ENCODE measurements around the gene SLC41A3. TPM values are rescaled to one million over a fixed set of nuclear protein-coding genes. Genes with fewer than 3 reads are reported as not detected.

SLC41A3 gene
- total RNA-seq, 1 donor from 2014 or later: 31.6 TPM

- H2AFZ ChIP-seq (ENCODE audit: low read depth, low read length): no peak overlapping the region
These were observed 23.4 kb upstream of the SLC41A3 start for GRCh38 chr3:126107203-126107939.

GRCh38 chr3:126106336-126107202 is 22.6 kb upstream of the SLC41A3 start:
- TF ChIP-seq CTCF (IDR thresholded peaks at IDR 0.05; ENCODE audit: insufficient read depth, low read depth, low read length): no peak
- no peak for TF ChIP-seq EZH2 (IDR thresholded peaks at IDR 0.05; ENCODE audit: insufficient read depth, low read length)
- no peaks in the 10 kb centered on the region for H3K36me3 Mint-ChIP-seq (ENCODE audit: low read depth, unreplicated experiment)

More at GRCh38 chr3:126107203-126107939, 23.4 kb upstream of the SLC41A3 start:
- H3K36me3 Mint-ChIP-seq (ENCODE audit: low read depth, unreplicated experiment): no peaks in the 10 kb centered on the region
- FAIRE-seq: no peak
- Histone ChIP-seq H4K20me1 (ENCODE audit: insufficient read depth, low read length) (no peaks in the 10 kb centered on the region), H3K4me2 (ENCODE audit: low read length) (no peak overlapping the region), H3K27ac (ENCODE audit: low read depth, low read length) (no peak overlapping the region), H3K9ac (ENCODE audit: low read length) (no peak overlapping the region), H3K4me3 (ENCODE audit: insufficient read depth, low read depth, low read length) (no peak overlapping the region), H3K79me2 (ENCODE audit: insufficient read depth, low read length) (no peaks in the 10 kb centered on the region), H3K27me3 (ENCODE audit: insufficient read depth, low read length) (no peaks in the 10 kb centered on the region), H3K4me1 (ENCODE audit: insufficient read depth, low read length) (no peaks in the 10 kb centered on the region), H3K36me3 (ENCODE audit: insufficient read depth, low read length) (no peaks in the 10 kb centered on the region), H3K9me3 (ENCODE audit: insufficient read depth, low read depth, low read length) (no peaks in the 10 kb centered on the region)
- TF ChIP-seq CTCF (IDR thresholded peaks at IDR 0.05; ENCODE audit: insufficient read depth, low read depth, low read length) (no peak), EZH2 (IDR thresholded peaks at IDR 0.05; ENCODE audit: insufficient read depth, low read length) (no peak)
- H3K27ac Mint-ChIP-seq (ENCODE audit: unreplicated experiment): no peak overlapping the region
- peaks cover 4% of the 10 kb centered on the region for H3K9me3 Mint-ChIP-seq (ENCODE audit: unreplicated experiment)
- no peaks in the 10 kb centered on the region for H3K4me1 Mint-ChIP-seq (ENCODE audit: low read depth, unreplicated experiment)
- DNase-seq (ENCODE audit: low read depth): no peak
- peaks cover 24% of the 10 kb centered on the region for H3K27me3 Mint-ChIP-seq (ENCODE audit: low read depth, unreplicated experiment)
- no peak overlapping the region for H3K4me3 Mint-ChIP-seq (ENCODE audit: unreplicated experiment)

More at GRCh38 chr3:126106336-126107202, 22.6 kb upstream of the SLC41A3 start:
- Histone ChIP-seq H3K4me3 (ENCODE audit: insufficient read depth, low read depth, low read length) (no peak overlapping the region), H2AFZ (ENCODE audit: low read depth, low read length) (no peak overlapping the region), H3K27ac (ENCODE audit: low read depth, low read length) (no peak overlapping the region), H4K20me1 (ENCODE audit: insufficient read depth, low read length) (no peaks in the 10 kb centered on the region), H3K27me3 (ENCODE audit: insufficient read depth, low read length) (no peaks in the 10 kb centered on the region), H3K79me2 (ENCODE audit: insufficient read depth, low read length) (no peaks in the 10 kb centered on the region), H3K36me3 (ENCODE audit: insufficient read depth, low read length) (no peaks in the 10 kb centered on the region), H3K9ac (ENCODE audit: low read length) (no peak overlapping the region), H3K4me1 (ENCODE audit: insufficient read depth, low read length) (no peaks in the 10 kb centered on the region), H3K4me2 (ENCODE audit: low read length) (no peak overlapping the region), H3K9me3 (ENCODE audit: insufficient read depth, low read depth, low read length) (no peaks in the 10 kb centered on the region)
- peaks cover 25% of the 10 kb centered on the region for H3K27me3 Mint-ChIP-seq (ENCODE audit: low read depth, unreplicated experiment)
- peaks cover 4% of the 10 kb centered on the region for H3K9me3 Mint-ChIP-seq (ENCODE audit: unreplicated experiment)
- H3K4me1 Mint-ChIP-seq (ENCODE audit: low read depth, unreplicated experiment): no peaks in the 10 kb centered on the region
- no peak overlapping the region for H3K27ac Mint-ChIP-seq (ENCODE audit: unreplicated experiment)
- H3K4me3 Mint-ChIP-seq (ENCODE audit: unreplicated experiment): no peak overlapping the region
- FAIRE-seq (no peak), DNase-seq (ENCODE audit: low read depth) (no peak)
